HL-60 (cell line): ENCODE measurements around the gene ABCA1.

Experiments used
- CTCF ChIP-seq: IDR thresholded peaks from one replicate; pipeline ENCODE4 v1.5.1; 2011; ENCODE audit warnings: low read length, control low read depth, inconsistent platforms; ENCODE audit not compliant: insufficient read depth
- GABPA ChIP-seq: IDR thresholded peaks from 2 replicates; pipeline ENCODE4 v1.6.1; 2012; ENCODE audit warnings: low read depth
- POLR2AphosphoS5 ChIP-seq: IDR thresholded peaks from 2 replicates; pipeline ENCODE4 v1.6.1; 2012; ENCODE audit warnings: low read depth
- REST ChIP-seq: IDR thresholded peaks from 2 replicates; pipeline ENCODE4 v1.6.1; 2012; ENCODE audit warnings: low read depth; ENCODE audit not compliant: insufficient replicate concordance

- no peak for TF ChIP-seq CTCF
- no peak for TF ChIP-seq GABPA
- TF ChIP-seq REST: no peak
- TF ChIP-seq POLR2AphosphoS5: no peak
These were observed 46.4 kb upstream of the ABCA1 start for GRCh38 chr9:104974053-104974962.
